ENCODE results near the gene PATJ. TPM values are rescaled to one million over a fixed set of nuclear protein-coding genes. Genes with fewer than 3 reads are reported as not detected.

PATJ gene
- total and polyA plus RNA-seq, 5 donors: 36.3 to 72.3 (median 51.8) TPM

DNA sequence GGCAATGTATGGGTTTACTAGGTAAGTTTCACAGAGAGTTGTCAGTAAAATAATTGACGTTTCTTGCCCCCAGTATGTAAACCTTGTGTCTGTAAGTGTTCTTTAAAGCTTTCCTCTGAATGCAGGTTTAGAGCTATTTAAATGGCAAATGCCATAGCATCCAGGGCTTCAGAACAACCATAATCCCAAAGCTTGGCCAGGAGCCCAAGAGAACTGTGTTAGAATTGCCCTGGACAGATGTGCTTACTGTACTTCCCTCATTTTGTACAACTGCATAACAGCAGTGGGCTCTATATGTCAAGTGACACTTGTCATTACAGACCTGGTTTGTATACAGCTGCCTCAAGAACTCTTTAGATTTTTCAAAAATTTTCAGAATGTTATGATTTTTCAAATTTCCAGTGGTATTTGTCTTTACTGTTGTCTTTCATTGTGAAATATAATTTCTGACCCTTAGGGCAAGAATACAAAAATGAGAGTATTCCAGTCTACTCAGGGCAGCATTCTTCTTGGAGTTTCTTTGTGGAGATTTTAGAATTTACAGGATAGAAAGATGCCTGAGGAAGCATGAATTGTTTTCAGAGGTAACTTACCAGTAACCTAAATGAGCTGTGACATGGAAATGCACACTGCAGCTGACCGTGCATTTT is 315.5 kb downstream of the PATJ start:
- DNase-seq: no peak
- WGBS: 86% methylated on average over 2 of the region's 2 CpGs

GRCh38 chr1:62058956-62059355 is 316.7 kb downstream of the PATJ start:
- Histone ChIP-seq H3K27me3 (ENCODE audit: control insufficient read depth, insufficient read depth) (no peaks in the 10 kb centered on the region), H3K27ac (ENCODE audit: low read length) (no peak overlapping the region), H3K4me3 (ENCODE audit: low read length) (no peak overlapping the region), H3K4me1 (ENCODE audit: control insufficient read depth, insufficient read depth, low read length) (no peaks in the 10 kb centered on the region), H3K9me3 (ENCODE audit: control insufficient read depth, low read length) (no peaks in the 10 kb centered on the region)
- WGBS: 49% methylated on average over 3 of the region's 3 CpGs
- DNase-seq: no peak
- no peak for ATAC-seq
- intact Hi-C loops (cut with DNase I): no loop called here

More for the DNA sequence above, 315.5 kb downstream of the PATJ start:
- intact Hi-C loops (cut with DNase I): no loop called here
- no peak overlapping the region for H3K27ac ChIP-seq (ENCODE audit: low read length)
- no peaks in the 10 kb centered on the region for H3K9me3 ChIP-seq (ENCODE audit: control insufficient read depth, low read length)
- no peak overlapping the region for H3K4me3 ChIP-seq (ENCODE audit: low read length)
- no peak for ATAC-seq
- no peaks in the 10 kb centered on the region for H3K4me1 ChIP-seq (ENCODE audit: control insufficient read depth, insufficient read depth, low read length)
- no peaks in the 10 kb centered on the region for H3K27me3 ChIP-seq (ENCODE audit: control insufficient read depth, insufficient read depth)

DNA sequence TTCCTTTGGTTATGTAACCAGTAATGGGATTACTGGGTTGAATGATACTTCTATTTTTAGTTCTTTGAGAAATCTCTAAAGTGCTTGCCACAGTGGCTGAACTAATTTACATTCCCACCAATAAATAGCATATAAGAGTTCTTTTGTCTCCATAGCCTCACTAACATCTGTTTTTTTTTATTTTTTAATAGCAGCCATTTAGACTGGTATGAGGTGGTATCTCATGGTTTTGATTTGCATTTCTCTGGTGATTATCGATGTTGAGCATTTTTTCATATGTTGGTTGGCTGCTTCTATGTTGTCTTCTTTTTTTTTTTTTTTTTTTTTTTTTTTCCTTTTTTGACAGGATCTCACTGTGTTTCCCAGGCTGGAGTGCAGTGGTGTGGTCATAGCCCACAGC is 319.8 kb downstream of the PATJ start:
- DNase-seq: no peak
- no peak for ATAC-seq
- Histone ChIP-seq H3K9me3 (ENCODE audit: control insufficient read depth, low read length) (no peaks in the 10 kb centered on the region), H3K4me1 (ENCODE audit: control insufficient read depth, insufficient read depth, low read length) (peaks cover 2% of the 10 kb centered on the region), H3K4me3 (ENCODE audit: low read length) (no peak overlapping the region), H3K27me3 (ENCODE audit: control insufficient read depth, insufficient read depth) (no peaks in the 10 kb centered on the region), H3K27ac (ENCODE audit: low read length) (no peak overlapping the region)
- intact Hi-C loops (cut with DNase I): no loop called here
- WGBS: 95% methylated on average over 1 of the region's 1 CpG

DNA sequence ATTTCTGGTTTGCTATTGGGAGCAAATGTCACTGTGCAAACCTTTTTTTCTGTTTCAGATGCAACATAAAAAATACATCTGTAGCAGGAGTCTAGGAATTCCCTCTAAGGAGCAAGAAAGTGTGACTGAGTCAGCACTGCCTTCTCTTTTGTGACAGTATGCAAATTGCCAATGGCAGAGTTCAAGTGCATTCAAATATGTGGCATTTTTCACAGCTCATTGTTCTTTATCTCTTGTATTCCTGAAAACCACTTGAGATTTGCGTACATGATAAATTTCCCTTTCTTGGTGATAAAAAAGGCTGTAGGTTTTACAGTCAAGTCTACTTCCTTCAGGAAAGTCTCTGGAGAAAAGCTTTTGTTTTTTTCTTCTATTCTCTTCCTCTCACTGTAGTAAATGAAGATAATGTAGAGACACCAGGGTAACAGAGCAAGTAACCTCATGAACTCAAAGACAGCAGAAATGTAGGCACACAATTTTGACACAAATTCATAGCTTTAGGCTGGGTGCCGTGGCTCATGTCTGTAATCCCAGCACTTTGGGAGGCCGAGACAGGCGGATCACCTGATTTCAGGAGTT is 322.6 kb downstream of the PATJ start:
- DNase-seq (no peak), ATAC-seq (no peak)
- Histone ChIP-seq H3K9me3 (ENCODE audit: control insufficient read depth, low read length) (no peaks in the 10 kb centered on the region), H3K4me3 (ENCODE audit: low read length) (no peak overlapping the region), H3K4me1 (ENCODE audit: control insufficient read depth, insufficient read depth, low read length) (peaks cover 12% of the 10 kb centered on the region), H3K27ac (ENCODE audit: low read length) (peak overlapping the region; percentile 91), H3K27me3 (ENCODE audit: control insufficient read depth, insufficient read depth) (no peaks in the 10 kb centered on the region)
- intact Hi-C loops (cut with DNase I): loop anchor here in 1 of 4 donors (5.0 kb wide), 1 partner anchor 113 kb away; no protein-coding TSS in a partner anchor
- WGBS: 64% methylated on average over 4 of the region's 4 CpGs

GRCh38 chr1:62066713-62067112 is 324.4 kb downstream of the PATJ start:
- 94% methylated on average over 2 of the region's 2 CpGs for WGBS
- peaks cover 12% of the 10 kb centered on the region for H3K4me1 ChIP-seq (ENCODE audit: control insufficient read depth, insufficient read depth, low read length)
- H3K27me3 ChIP-seq (ENCODE audit: control insufficient read depth, insufficient read depth): no peaks in the 10 kb centered on the region
- intact Hi-C loops (cut with DNase I): loop anchor here in 1 of 4 donors (5.0 kb wide), 1 partner anchor 114 kb away; no protein-coding TSS in a partner anchor
- no peak for DNase-seq
- H3K4me3 ChIP-seq (ENCODE audit: low read length): no peak overlapping the region
- ATAC-seq: no peak
- H3K27ac ChIP-seq (ENCODE audit: low read length): peak overlapping the region; percentile 56
- H3K9me3 ChIP-seq (ENCODE audit: control insufficient read depth, low read length): no peaks in the 10 kb centered on the region

GRCh38 chr1:62068416-62068843 is 326.1 kb downstream of the PATJ start:
- H3K27ac ChIP-seq (ENCODE audit: low read length): peak overlapping the region; percentile 92
- no peaks in the 10 kb centered on the region for H3K9me3 ChIP-seq (ENCODE audit: control insufficient read depth, low read length)
- DNase-seq: no peak
- ATAC-seq: peak; percentile 74 to 78
- H3K4me1 ChIP-seq (ENCODE audit: control insufficient read depth, insufficient read depth, low read length): peaks cover 12% of the 10 kb centered on the region
- H3K27me3 ChIP-seq (ENCODE audit: control insufficient read depth, insufficient read depth): no peaks in the 10 kb centered on the region
- intact Hi-C loops (cut with DNase I): loop anchor here in 1 of 4 donors (5.0 kb wide), 1 partner anchor 116 kb away; no protein-coding TSS in a partner anchor
- no peak overlapping the region for H3K4me3 ChIP-seq (ENCODE audit: low read length)
- 39% methylated on average over 1 of the region's 1 CpG for WGBS

DNA sequence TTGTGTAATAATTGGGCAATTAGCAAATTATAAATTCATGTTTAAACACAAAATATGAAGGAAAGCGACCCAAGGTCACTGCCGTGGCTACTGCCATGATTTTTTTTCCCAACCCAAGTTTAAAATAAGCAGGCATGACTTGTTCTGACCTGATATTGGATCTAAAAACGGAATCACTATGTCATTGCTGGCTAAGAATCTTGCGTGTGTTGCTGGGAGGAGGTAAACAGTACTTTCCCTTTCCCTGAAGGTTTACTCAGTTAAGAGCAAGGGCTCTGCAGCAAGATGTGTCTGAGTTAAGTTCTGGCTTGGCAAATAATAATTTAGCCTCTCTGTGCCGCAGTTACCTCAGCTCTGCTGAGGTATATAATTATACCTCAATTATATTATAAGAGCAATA is 326.7 kb downstream of the PATJ start:
- H3K27me3 ChIP-seq (ENCODE audit: control insufficient read depth, insufficient read depth): no peaks in the 10 kb centered on the region
- intact Hi-C loops (cut with DNase I): loop anchor here in 1 of 4 donors (5.0 kb wide), 1 partner anchor 117 kb away; no protein-coding TSS in a partner anchor
- WGBS: 23% methylated on average over 5 of the region's 5 CpGs
- no peak for DNase-seq
- no peaks in the 10 kb centered on the region for H3K9me3 ChIP-seq (ENCODE audit: control insufficient read depth, low read length)
- peak; percentile 87 to 91 for ATAC-seq
- H3K27ac ChIP-seq (ENCODE audit: low read length): peak overlapping the region; percentile 90
- peaks cover 12% of the 10 kb centered on the region for H3K4me1 ChIP-seq (ENCODE audit: control insufficient read depth, insufficient read depth, low read length)
- H3K4me3 ChIP-seq (ENCODE audit: low read length): no peak overlapping the region

DNA sequence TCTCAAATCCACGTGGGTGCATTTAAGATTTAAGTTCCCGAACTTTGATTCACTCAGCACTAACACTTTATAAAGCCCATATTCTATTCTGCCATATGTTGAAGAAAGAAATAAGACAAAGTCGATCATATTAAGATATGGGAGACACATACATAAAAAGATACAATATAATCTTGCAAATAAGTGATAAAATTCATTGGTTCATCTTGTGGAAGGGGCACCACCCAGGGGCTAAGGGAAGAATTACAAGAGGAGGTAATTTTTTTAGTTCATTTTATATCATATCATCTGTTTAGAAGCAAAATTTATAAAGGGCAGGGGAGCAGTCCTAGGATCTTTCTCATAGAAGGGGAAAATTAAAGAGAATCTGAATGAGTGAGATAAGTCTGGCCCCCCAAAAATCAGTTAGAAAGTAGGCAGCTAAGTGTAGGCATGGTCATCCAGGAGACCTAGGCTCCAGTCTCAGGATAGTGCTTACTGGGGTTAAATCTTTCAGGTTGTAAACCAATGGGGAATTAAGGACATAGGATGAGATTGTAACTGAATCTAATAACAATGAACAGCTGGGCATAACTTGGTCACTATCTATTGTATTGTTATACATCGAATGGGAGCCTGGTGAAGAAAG is 328.2 kb downstream of the PATJ start:
- DNase-seq (no peak), ATAC-seq (no peak)
- no peak overlapping the region for H3K4me3 ChIP-seq (ENCODE audit: low read length)
- no peak overlapping the region for H3K27ac ChIP-seq (ENCODE audit: low read length)
- H3K27me3 ChIP-seq (ENCODE audit: control insufficient read depth, insufficient read depth): no peaks in the 10 kb centered on the region
- WGBS: 64% methylated on average over 4 of the region's 4 CpGs
- H3K4me1 ChIP-seq (ENCODE audit: control insufficient read depth, insufficient read depth, low read length): peaks cover 12% of the 10 kb centered on the region
- H3K9me3 ChIP-seq (ENCODE audit: control insufficient read depth, low read length): no peaks in the 10 kb centered on the region
- intact Hi-C loops (cut with DNase I): loop anchor here in 1 of 4 donors (10.0 kb wide), 1 partner anchor 116 kb away; no protein-coding TSS in a partner anchor

DNA sequence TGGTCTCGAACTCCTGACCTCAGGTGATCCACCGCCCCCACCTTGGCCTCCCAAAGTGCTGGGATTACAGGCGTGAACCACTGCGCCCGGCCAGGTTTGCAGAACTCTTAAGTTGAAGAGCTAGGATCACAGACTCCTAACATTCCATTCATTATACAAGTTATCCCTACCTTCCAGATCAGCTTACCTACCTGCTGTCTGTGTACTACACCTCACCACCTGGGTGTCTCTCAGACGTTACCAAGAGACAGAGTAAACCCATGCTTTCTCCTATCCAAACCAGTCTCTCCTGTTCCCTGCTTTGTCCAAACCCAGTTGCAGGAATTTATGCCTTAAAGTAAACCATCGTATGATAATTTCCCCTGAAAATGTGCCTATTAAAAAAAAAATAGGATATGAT is 329.4 kb downstream of the PATJ start:
- no peak for DNase-seq
- Histone ChIP-seq H3K27me3 (ENCODE audit: control insufficient read depth, insufficient read depth) (no peaks in the 10 kb centered on the region), H3K4me1 (ENCODE audit: control insufficient read depth, insufficient read depth, low read length) (peaks cover 10% of the 10 kb centered on the region), H3K4me3 (ENCODE audit: low read length) (no peak overlapping the region), H3K9me3 (ENCODE audit: control insufficient read depth, low read length) (no peaks in the 10 kb centered on the region), H3K27ac (ENCODE audit: low read length) (no peak overlapping the region)
- ATAC-seq: no peak
- whole genome bisulfite sequencing: 90% methylated on average over 7 of the region's 7 CpGs
- intact Hi-C loops (cut with DNase I): loop anchor here in 1 of 4 donors (10.0 kb wide), 1 partner anchor 117 kb away; no protein-coding TSS in a partner anchor

DNA sequence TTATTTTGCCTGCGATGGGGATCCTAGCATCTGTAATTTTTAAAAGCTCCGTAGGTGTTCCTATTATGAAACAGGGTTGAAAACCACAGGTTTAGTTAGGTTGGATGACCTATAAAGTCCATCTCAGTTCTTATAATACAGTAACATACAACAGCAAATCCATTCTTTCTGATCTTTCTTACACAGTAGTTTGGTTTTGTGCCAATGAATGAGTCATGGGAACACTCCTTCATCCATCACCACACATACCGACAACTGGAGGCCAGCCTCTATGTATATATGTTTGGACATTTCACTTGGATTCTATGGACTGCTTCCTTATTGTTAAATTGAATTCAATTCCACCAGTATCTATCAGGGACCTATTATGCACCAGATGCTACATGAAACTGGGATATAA is 334.0 kb downstream of the PATJ start:
- intact Hi-C loops (cut with DNase I): loop anchor here in 1 of 4 donors (10.0 kb wide), 1 partner anchor 121 kb away; no protein-coding TSS in a partner anchor
- Histone ChIP-seq H3K9me3 (ENCODE audit: control insufficient read depth, low read length) (no peaks in the 10 kb centered on the region), H3K27ac (ENCODE audit: low read length) (no peak overlapping the region), H3K27me3 (ENCODE audit: control insufficient read depth, insufficient read depth) (no peaks in the 10 kb centered on the region), H3K4me3 (ENCODE audit: low read length) (no peak overlapping the region), H3K4me1 (ENCODE audit: control insufficient read depth, insufficient read depth, low read length) (no peaks in the 10 kb centered on the region)
- no peak for ATAC-seq
- no peak for DNase-seq
- WGBS: 68% methylated on average over 3 of the region's 3 CpGs

- DNase-seq: no peak
- intact Hi-C loops (cut with DNase I): loop anchor here in 1 of 4 donors (10.0 kb wide), 1 partner anchor 123 kb away; no protein-coding TSS in a partner anchor
- no peaks in the 10 kb centered on the region for H3K27me3 ChIP-seq (ENCODE audit: control insufficient read depth, insufficient read depth)
- ATAC-seq: no peak
- 94% methylated on average over 1 of the region's 1 CpG for WGBS
- H3K27ac ChIP-seq (ENCODE audit: low read length): no peak overlapping the region
- no peak overlapping the region for H3K4me3 ChIP-seq (ENCODE audit: low read length)
- no peaks in the 10 kb centered on the region for H3K4me1 ChIP-seq (ENCODE audit: control insufficient read depth, insufficient read depth, low read length)
- no peaks in the 10 kb centered on the region for H3K9me3 ChIP-seq (ENCODE audit: control insufficient read depth, low read length)
Measured at GRCh38 chr1:62077821-62078220, 335.5 kb downstream of the PATJ start.

Data from right cardiac atrium (tissue), 5 donors.